Embryonic facial prominence (tissue), 1 donor: ENCODE measurements around the gene VSTM1.

Source experiments
- DNase-seq: peaks from one replicate; pipeline ENCODE4 v3.0.0-alpha.2; 2016; ENCODE audit errors: extremely low spot score

VSTM1 gene

GRCh38 chr19:54011507-54012211 lies 52.0 kb downstream of the VSTM1 start:
- no peak for DNase-seq

GRCh38 chr19:54010474-54010873 lies 53.2 kb downstream of the VSTM1 start:
- DNase-seq = no peak

GRCh38 chr19:54009440-54009839 lies 54.3 kb downstream of the VSTM1 start:
- DNase-seq = no peak

GRCh38 chr19:54002495-54003315 lies 61.0 kb downstream of the VSTM1 start:
- no peak for DNase-seq

- DNase-seq = no peak
Measured at GRCh38 chr19:54001496-54001895, 62.2 kb downstream of the VSTM1 start.

GRCh38 chr19:53999694-54000093 lies 64.0 kb downstream of the VSTM1 start:
- DNase-seq = no peak

GRCh38 chr19:53998223-53998622 lies 65.5 kb downstream of the VSTM1 start:
- no peak for DNase-seq

GRCh38 chr19:53994811-53995210 lies 68.9 kb downstream of the VSTM1 start:
- no peak for DNase-seq

GRCh38 chr19:53993448-53993847 lies 70.2 kb downstream of the VSTM1 start:
- no peak for DNase-seq

GRCh38 chr19:53992815-53993214 lies 70.9 kb downstream of the VSTM1 start:
- no peak for DNase-seq

- no peak for DNase-seq
Measured at GRCh38 chr19:53992211-53992610, 71.5 kb downstream of the VSTM1 start.

GRCh38 chr19:53991224-53992113 lies 72.2 kb downstream of the VSTM1 start, which contains the start of gene CACNG6:
Gene CACNG6 (plus strand): TSS chr19:53991637. CDS start chr19:53992878, 1,241 bp downstream.
- no peak for DNase-seq
